ENCODE measurements around the gene FBLN1.

FBLN1 gene

DNA sequence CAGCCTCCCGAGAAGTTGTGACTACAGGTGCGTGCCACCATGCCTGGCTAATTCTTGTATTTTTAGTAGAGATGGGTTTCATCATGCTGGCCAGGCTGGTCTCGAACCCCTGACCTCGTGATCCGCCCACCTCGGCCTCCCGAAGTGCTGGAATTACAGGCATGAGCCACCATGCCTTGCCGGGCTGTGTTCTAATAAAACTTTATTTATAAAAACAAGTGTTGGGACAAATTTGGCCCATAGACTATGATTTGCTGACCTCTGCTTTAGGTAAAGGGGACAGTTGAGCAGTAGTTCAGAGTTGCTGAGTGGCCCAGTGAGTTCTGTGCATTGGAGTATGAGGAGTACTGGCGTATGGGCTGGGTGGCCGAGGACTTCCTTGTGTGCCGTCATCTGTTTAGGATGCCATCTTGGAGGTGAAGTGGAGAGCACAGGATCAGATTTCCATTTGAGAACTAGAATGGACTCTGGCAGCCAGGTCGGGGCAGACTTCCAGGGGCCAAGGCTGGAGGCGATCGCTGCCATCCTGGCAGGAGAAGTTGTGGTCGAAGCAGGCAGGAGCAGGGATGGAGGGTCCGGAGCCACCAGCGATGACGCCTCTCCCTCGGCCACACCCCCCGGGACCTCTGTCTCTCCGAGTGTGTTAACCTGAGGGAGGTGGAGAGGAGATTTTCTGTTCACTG lies 43.8 kb downstream of the FBLN1 start:
- Histone ChIP-seq H3K79me2 (ENCODE audit: insufficient read depth, low read length) (no peaks in the 10 kb centered on the region), H3K4me1 (ENCODE audit: insufficient read depth, low read length, poor library complexity, severe bottlenecking) (no peaks in the 10 kb centered on the region), H3K9me2 (replicated peaks; ENCODE audit: low read depth, low read length) (no peaks in the 10 kb centered on the region), H3K36me3 (ENCODE audit: insufficient read depth, low read length) (no peaks in the 10 kb centered on the region), H3K4me2 (ENCODE audit: low read depth, low read length, poor library complexity, severe bottlenecking) (no peak overlapping the region), H3K9ac (ENCODE audit: low read depth, low read length, poor library complexity, severe bottlenecking) (no peak overlapping the region), H4K20me1 (ENCODE audit: insufficient read depth, low read length, poor library complexity, severe bottlenecking) (no peaks in the 10 kb centered on the region), H3K4me3 (ENCODE audit: low read length, poor library complexity, severe bottlenecking) (no peak overlapping the region), H3F3A (ENCODE audit: low read depth) (no peaks in the 10 kb centered on the region), H3K27me3 (ENCODE audit: insufficient read depth, low read length, poor library complexity, severe bottlenecking) (no peaks in the 10 kb centered on the region), H2AFZ (ENCODE audit: low read length) (no peak overlapping the region), H3K9me3 (ENCODE audit: insufficient read depth, low read depth, low read length) (no peaks in the 10 kb centered on the region)
- no peak for TF ChIP-seq EZH2phosphoT487 (IDR thresholded peaks at IDR 0.05; ENCODE audit: borderline replicate concordance)
- TF ChIP-seq, protein P1, sequence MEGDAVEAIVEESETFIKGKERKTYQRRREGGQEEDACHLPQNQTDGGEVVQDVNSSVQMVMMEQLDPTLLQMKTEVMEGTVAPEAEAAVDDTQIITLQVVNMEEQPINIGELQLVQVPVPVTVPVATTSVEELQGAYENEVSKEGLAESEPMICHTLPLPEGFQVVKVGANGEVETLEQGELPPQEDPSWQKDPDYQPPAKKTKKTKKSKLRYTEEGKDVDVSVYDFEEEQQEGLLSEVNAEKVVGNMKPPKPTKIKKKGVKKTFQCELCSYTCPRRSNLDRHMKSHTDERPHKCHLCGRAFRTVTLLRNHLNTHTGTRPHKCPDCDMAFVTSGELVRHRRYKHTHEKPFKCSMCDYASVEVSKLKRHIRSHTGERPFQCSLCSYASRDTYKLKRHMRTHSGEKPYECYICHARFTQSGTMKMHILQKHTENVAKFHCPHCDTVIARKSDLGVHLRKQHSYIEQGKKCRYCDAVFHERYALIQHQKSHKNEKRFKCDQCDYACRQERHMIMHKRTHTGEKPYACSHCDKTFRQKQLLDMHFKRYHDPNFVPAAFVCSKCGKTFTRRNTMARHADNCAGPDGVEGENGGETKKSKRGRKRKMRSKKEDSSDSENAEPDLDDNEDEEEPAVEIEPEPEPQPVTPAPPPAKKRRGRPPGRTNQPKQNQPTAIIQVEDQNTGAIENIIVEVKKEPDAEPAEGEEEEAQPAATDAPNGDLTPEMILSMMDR (conservative IDR thresholded peaks at IDR 0.05; ENCODE audit: low read length), result no peak

DNA sequence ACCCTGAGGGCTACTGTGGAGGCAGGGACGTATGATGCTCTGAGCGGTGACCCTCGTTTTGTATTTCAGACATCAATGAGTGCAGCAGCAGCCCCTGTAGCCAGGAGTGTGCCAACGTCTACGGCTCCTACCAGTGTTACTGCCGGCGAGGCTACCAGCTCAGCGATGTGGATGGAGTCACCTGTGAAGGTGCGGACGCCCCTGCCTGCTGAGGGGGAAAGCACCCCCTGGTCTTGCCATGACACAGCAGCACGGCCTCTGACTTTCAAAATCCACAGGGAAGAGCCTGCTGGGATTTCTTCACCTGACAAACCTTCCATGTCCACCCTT lies 44.3 kb downstream of the FBLN1 start:
- H3K4me2 ChIP-seq (ENCODE audit: low read depth, low read length, poor library complexity, severe bottlenecking), result no peak overlapping the region
- no peaks in the 10 kb centered on the region for H3K79me2 ChIP-seq (ENCODE audit: insufficient read depth, low read length)
- no peaks in the 10 kb centered on the region for H3K9me3 ChIP-seq (ENCODE audit: insufficient read depth, low read depth, low read length)
- no peak overlapping the region for H3K9ac ChIP-seq (ENCODE audit: low read depth, low read length, poor library complexity, severe bottlenecking)
- no peaks in the 10 kb centered on the region for H3K4me1 ChIP-seq (ENCODE audit: insufficient read depth, low read length, poor library complexity, severe bottlenecking)
- no peak overlapping the region for H3K4me3 ChIP-seq (ENCODE audit: low read length, poor library complexity, severe bottlenecking)
- no peaks in the 10 kb centered on the region for H3K9me2 ChIP-seq (replicated peaks; ENCODE audit: low read depth, low read length)
- H2AFZ ChIP-seq (ENCODE audit: low read length), result no peak overlapping the region
- H3K36me3 ChIP-seq (ENCODE audit: insufficient read depth, low read length), result no peaks in the 10 kb centered on the region
- TF ChIP-seq EZH2phosphoT487 (IDR thresholded peaks at IDR 0.05; ENCODE audit: borderline replicate concordance), result no peak
- TF ChIP-seq, protein P1 (conservative IDR thresholded peaks at IDR 0.05; ENCODE audit: low read length), result no peak
- no peaks in the 10 kb centered on the region for H3K27me3 ChIP-seq (ENCODE audit: insufficient read depth, low read length, poor library complexity, severe bottlenecking)
- no peaks in the 10 kb centered on the region for H3F3A ChIP-seq (ENCODE audit: low read depth)
- no peaks in the 10 kb centered on the region for H4K20me1 ChIP-seq (ENCODE audit: insufficient read depth, low read length, poor library complexity, severe bottlenecking)

DNA sequence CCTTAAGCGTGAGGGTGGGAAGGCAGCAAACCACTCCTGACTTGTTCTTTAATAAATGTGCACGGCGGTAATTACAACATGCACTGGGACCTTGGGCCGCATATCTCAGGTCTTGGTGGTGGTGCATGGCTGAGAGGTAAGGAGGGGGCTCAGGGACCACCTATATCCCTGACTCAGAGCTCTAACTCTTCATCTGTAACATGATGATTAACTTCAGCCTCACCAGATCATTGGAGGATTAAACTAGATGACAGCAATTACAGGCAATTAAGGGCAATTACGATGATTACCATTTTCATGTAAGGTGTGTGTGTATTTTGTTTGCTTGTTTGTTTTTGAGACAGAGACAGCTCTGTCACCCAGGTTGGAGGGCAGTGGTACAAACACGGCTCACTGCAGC lies 45.0 kb downstream of the FBLN1 start:
- Histone ChIP-seq H3K27me3 (ENCODE audit: insufficient read depth, low read length, poor library complexity, severe bottlenecking) (no peaks in the 10 kb centered on the region), H3K4me2 (ENCODE audit: low read depth, low read length, poor library complexity, severe bottlenecking) (no peak overlapping the region), H3K4me3 (ENCODE audit: low read length, poor library complexity, severe bottlenecking) (no peak overlapping the region), H3K9me3 (ENCODE audit: insufficient read depth, low read depth, low read length) (no peaks in the 10 kb centered on the region), H3F3A (ENCODE audit: low read depth) (no peaks in the 10 kb centered on the region), H3K36me3 (ENCODE audit: insufficient read depth, low read length) (no peaks in the 10 kb centered on the region), H3K9me2 (replicated peaks; ENCODE audit: low read depth, low read length) (no peaks in the 10 kb centered on the region), H3K79me2 (ENCODE audit: insufficient read depth, low read length) (no peaks in the 10 kb centered on the region), H3K9ac (ENCODE audit: low read depth, low read length, poor library complexity, severe bottlenecking) (no peak overlapping the region), H3K4me1 (ENCODE audit: insufficient read depth, low read length, poor library complexity, severe bottlenecking) (no peaks in the 10 kb centered on the region), H4K20me1 (ENCODE audit: insufficient read depth, low read length, poor library complexity, severe bottlenecking) (no peaks in the 10 kb centered on the region), H2AFZ (ENCODE audit: low read length) (no peak overlapping the region)
- TF ChIP-seq EZH2phosphoT487 (IDR thresholded peaks at IDR 0.05; ENCODE audit: borderline replicate concordance), result no peak
- TF ChIP-seq, protein P1 (conservative IDR thresholded peaks at IDR 0.05; ENCODE audit: low read length), result no peak
